Gastrocnemius medialis (tissue), 4 donors: Measurements from ENCODE around the gene MAD1L1. TPM values are rescaled to one million over a fixed set of nuclear protein-coding genes. Genes with fewer than 3 reads are reported as not detected.

Experiments used
- ATAC-seq, 2 donors: fragments of 150-250 bp; one replicate each; pipeline ENCODE4 v1.9.1; 2016
- DNase-seq, 2 donors: peaks; one replicate each; pipeline ENCODE4 v3.0.0-alpha.2; 2019
- H3K27ac ChIP-seq, 4 donors: fragments of 200-600 bp; sonication (generic); 1 replicate in 1 of 4; 2 replicates in 3 of 4; pipeline ENCODE4 v1.5.1; 2016 to 2018; ENCODE audit warnings: mild to moderate bottlenecking in 2 of 4, moderate library complexity in 1 of 4
- H3K27me3 ChIP-seq, 3 donors: fragments of 200-600 bp; sonication (generic) in 2 of 3; 1 replicate in 1 of 3; 2 replicates in 2 of 3; pipeline versions ENCODE4 v1.5.1 to v1.6.0; 2016 to 2019; ENCODE audit warnings: mild to moderate bottlenecking in 1 of 3, moderate library complexity in 1 of 3
- H3K36me3 ChIP-seq, 2 donors: fragments of 200-600 bp; sonication (generic) in 1 of 2; one replicate each; pipeline ENCODE4 v1.5.1; 2017 to 2018
- H3K4me1 ChIP-seq, 2 donors: fragments of 200-600 bp; sonication (generic) in 1 of 2; one replicate each; pipeline ENCODE4 v1.5.1; 2016 to 2017; ENCODE audit warnings: mild to moderate bottlenecking in 2 of 2
- H3K4me3 ChIP-seq, 4 donors: fragments of 200-600 bp; sonication (generic) in 3 of 4; 1 replicate in 1 of 4; 2 replicates in 3 of 4; pipeline ENCODE4 v1.5.1; 2016 to 2019; ENCODE audit warnings: mild to moderate bottlenecking in 2 of 4
- H3K9me3 ChIP-seq, 3 donors: fragments of 200-600 bp; sonication (generic) in 2 of 3; 1 replicate in 1 of 3; 2 replicates in 2 of 3; pipeline ENCODE4 v1.5.1; 2016 to 2019
- POLR2A ChIP-seq, 2 donors: fragments of 450-650 bp; IDR thresholded peaks; one replicate each; pipeline ENCODE4 v1.6.1; 2017; ENCODE audit warnings: antibody characterized with exemption in 2 of 2, mild to moderate bottlenecking in 2 of 2, moderate library complexity in 2 of 2
- in situ Hi-C, 4 donors: fragments of 200-750 bp; cut with MboI; loops; one replicate each; pipeline versions ENCODE4 v1.15.0 to v1.8.0; 2017; ENCODE audit warnings: low sequenced_read_pairs in 4 of 4
- intact Hi-C: fragments of 100-400 bp; cut with DNase I; formaldehyde crosslinking; loops from one replicate; pipeline ENCODE4 v1.15.1; 2023; ENCODE audit warnings: low total_unique reads
- total RNA-seq, 4 donors: library from RNA; depleted of rRNA; stranded (reverse); fragments of >200 nt; gene quantifications; one replicate each; pipeline versions ENCODE4 v1.1.0 to v1.2.3, GENCODE V29; 2016
- TF ChIP-seq, protein P1 (sequence below), 5 experiments: fragments of 450-650 bp in 3 of 5; fragments of 200-600 bp in 2 of 5; sonication (generic) in 2 of 5; IDR thresholded peaks in 4 of 5; conservative IDR thresholded peaks in 1 of 5; 1 replicate in 4 of 5; 2 replicates in 1 of 5; pipeline ENCODE4 v1.5.1; 2016 to 2019; ENCODE audit warnings: antibody characterized with exemption in 5 of 5, mild to moderate bottlenecking in 3 of 5, moderate library complexity in 3 of 5

MAD1L1 gene
- total RNA-seq, 4 donors from 2014 or later = 19.7 to 32.4 (median 22.7) TPM

DNA sequence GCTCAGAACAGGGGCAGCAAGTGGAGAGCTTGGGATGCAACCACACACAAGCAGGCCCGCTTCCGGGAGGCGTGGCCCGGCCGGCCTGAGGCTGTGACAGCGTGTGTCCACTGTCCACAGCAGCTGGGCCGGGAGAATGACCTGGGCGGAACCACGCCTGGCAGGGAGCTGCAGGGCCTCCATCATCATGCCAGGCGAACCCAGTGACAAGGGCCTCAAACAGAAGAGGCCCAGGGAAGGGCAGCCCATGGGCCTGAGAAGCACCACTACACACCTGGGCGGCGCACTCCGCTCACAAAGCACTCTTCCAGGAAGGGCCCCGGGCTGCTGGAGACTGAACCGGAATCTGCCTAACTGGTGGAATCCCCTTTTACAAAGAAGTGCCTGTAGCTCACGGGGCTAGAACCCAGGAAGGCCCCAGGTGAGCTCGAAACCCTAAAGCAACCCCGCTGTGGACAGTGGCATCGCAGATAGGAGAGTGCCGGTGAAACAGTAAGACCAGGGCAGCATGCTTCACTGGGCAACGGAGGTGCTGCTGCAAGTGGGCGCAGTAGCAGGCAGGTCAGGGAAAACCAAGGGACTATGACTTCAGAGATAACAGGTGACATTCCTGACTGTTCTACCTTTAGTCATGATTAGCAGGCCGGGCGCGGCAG is 66.0 kb downstream of the MAD1L1 start:
- in situ Hi-C loops = no loop called here
- H3K9me3 ChIP-seq = no peaks in the 10 kb centered on the region
- ATAC-seq = no peak
- TF ChIP-seq, protein P1, sequence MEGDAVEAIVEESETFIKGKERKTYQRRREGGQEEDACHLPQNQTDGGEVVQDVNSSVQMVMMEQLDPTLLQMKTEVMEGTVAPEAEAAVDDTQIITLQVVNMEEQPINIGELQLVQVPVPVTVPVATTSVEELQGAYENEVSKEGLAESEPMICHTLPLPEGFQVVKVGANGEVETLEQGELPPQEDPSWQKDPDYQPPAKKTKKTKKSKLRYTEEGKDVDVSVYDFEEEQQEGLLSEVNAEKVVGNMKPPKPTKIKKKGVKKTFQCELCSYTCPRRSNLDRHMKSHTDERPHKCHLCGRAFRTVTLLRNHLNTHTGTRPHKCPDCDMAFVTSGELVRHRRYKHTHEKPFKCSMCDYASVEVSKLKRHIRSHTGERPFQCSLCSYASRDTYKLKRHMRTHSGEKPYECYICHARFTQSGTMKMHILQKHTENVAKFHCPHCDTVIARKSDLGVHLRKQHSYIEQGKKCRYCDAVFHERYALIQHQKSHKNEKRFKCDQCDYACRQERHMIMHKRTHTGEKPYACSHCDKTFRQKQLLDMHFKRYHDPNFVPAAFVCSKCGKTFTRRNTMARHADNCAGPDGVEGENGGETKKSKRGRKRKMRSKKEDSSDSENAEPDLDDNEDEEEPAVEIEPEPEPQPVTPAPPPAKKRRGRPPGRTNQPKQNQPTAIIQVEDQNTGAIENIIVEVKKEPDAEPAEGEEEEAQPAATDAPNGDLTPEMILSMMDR (IDR thresholded peaks at IDR 0.05 in 4 of 5, conservative IDR thresholded peaks at IDR 0.05 in 1 of 5) = no peak
- no peak for TF ChIP-seq POLR2A (IDR thresholded peaks at IDR 0.05)
- no peaks in the 10 kb centered on the region for H3K27me3 ChIP-seq
- DNase-seq = no peak
- H3K27ac ChIP-seq = peak overlapping the region in 2 of 4 donors; percentile 8 to 9
- peaks cover 0 to 4% of the 10 kb centered on the region in 2 donors for H3K36me3 ChIP-seq
- intact Hi-C loops = no loop called here
- no peak overlapping the region for H3K4me3 ChIP-seq
- H3K4me1 ChIP-seq = peaks cover 5 to 11% of the 10 kb centered on the region in 2 donors

GRCh38 chr7:2165610-2166594 is 66.8 kb downstream of the MAD1L1 start:
- ATAC-seq (no peak), DNase-seq (no peak)
- intact Hi-C loops = no loop called here
- TF ChIP-seq POLR2A (IDR thresholded peaks at IDR 0.05) = no peak
- TF ChIP-seq, protein P1 (IDR thresholded peaks at IDR 0.05 in 4 of 5, conservative IDR thresholded peaks at IDR 0.05 in 1 of 5) = no peak
- peaks cover 5 to 11% of the 10 kb centered on the region in 2 donors for H3K4me1 ChIP-seq
- no peak overlapping the region for H3K4me3 ChIP-seq
- in situ Hi-C loops = no loop called here
- H3K27ac ChIP-seq = peak overlapping the region in 2 of 4 donors; percentile 8 to 9
- peaks cover 0 to 4% of the 10 kb centered on the region in 2 donors for H3K36me3 ChIP-seq
- no peaks in the 10 kb centered on the region for H3K27me3 ChIP-seq
- no peaks in the 10 kb centered on the region for H3K9me3 ChIP-seq

GRCh38 chr7:2165239-2165609 is 67.5 kb downstream of the MAD1L1 start:
- DNase-seq = no peak
- peaks cover 0 to 4% of the 10 kb centered on the region in 2 donors for H3K36me3 ChIP-seq
- peaks cover 5 to 11% of the 10 kb centered on the region in 2 donors for H3K4me1 ChIP-seq
- no peak for ATAC-seq
- no peak overlapping the region for H3K27ac ChIP-seq
- H3K9me3 ChIP-seq = no peaks in the 10 kb centered on the region
- H3K4me3 ChIP-seq = no peak overlapping the region
- intact Hi-C loops (no loop called here), in situ Hi-C loops (no loop called here)
- TF ChIP-seq POLR2A (IDR thresholded peaks at IDR 0.05) = no peak
- TF ChIP-seq, protein P1 (IDR thresholded peaks at IDR 0.05 in 4 of 5, conservative IDR thresholded peaks at IDR 0.05 in 1 of 5) = no peak
- H3K27me3 ChIP-seq = no peaks in the 10 kb centered on the region

GRCh38 chr7:2164646-2165045 is 68.1 kb downstream of the MAD1L1 start:
- in situ Hi-C loops (no loop called here), intact Hi-C loops (no loop called here)
- ATAC-seq (no peak), DNase-seq (no peak)
- no peak overlapping the region for H3K27ac ChIP-seq
- peaks cover 0 to 4% of the 10 kb centered on the region in 2 donors for H3K36me3 ChIP-seq
- no peak overlapping the region for H3K4me3 ChIP-seq
- H3K27me3 ChIP-seq = no peaks in the 10 kb centered on the region
- H3K4me1 ChIP-seq = peaks cover 5 to 11% of the 10 kb centered on the region in 2 donors
- no peaks in the 10 kb centered on the region for H3K9me3 ChIP-seq
- TF ChIP-seq, protein P1 (IDR thresholded peaks at IDR 0.05 in 4 of 5, conservative IDR thresholded peaks at IDR 0.05 in 1 of 5) = no peak
- no peak for TF ChIP-seq POLR2A (IDR thresholded peaks at IDR 0.05)
